ENCODE measurements around the gene SPSB3.

GRCh38 chr16:1752853-1753252 is 29.5 kb downstream of the SPSB3 start:
- TF ChIP-seq POLR2A (IDR thresholded peaks at IDR 0.05) (no peak), POLR2AphosphoS5 (IDR thresholded peaks at IDR 0.05) (no peak), CTCF (IDR thresholded peaks at IDR 0.05 in 8 of 11, conservative IDR thresholded peaks at IDR 0.05 in 3 of 11) (no peak)
